Hematopoietic multipotent progenitor cell (in vitro differentiated cells): ENCODE measurements around the gene ASIC3. TPM values are rescaled to one million over a fixed set of nuclear protein-coding genes. Genes with fewer than 3 reads are reported as not detected.

ENCODE experiments used
- DNase-seq, 3 donors: peaks; one replicate each; pipeline ENCODE4 v3.0.0-alpha.2; 2011 to 2015; ENCODE audit warnings: low read depth in 2 of 3, low spot score in 2 of 3
- total RNA-seq: library from RNA; depleted of rRNA; stranded (reverse); fragments of >200 nt; gene quantifications from one replicate; pipeline ENCODE4 v1.2.3, GENCODE V29; 2012

ASIC3 gene
- total RNA-seq, 1 donor: 0.54 TPM

- DNase-seq: no peak
Observed at GRCh38 chr7:151069841-151070573, 21.7 kb downstream of the ASIC3 start.

- DNase-seq: no peak
Observed at GRCh38 chr7:151070574-151070960, 22.2 kb downstream of the ASIC3 start.

GRCh38 chr7:151071032-151071866 lies 22.9 kb downstream of the ASIC3 start:
- no peak for DNase-seq

- DNase-seq: no peak
Observed at GRCh38 chr7:151073990-151074389, 25.7 kb downstream of the ASIC3 start.

- no peak for DNase-seq
Observed at GRCh38 chr7:151074817-151075661, 26.7 kb downstream of the ASIC3 start.

GRCh38 chr7:151075662-151075971 lies 27.3 kb downstream of the ASIC3 start:
- DNase-seq: no peak

GRCh38 chr7:151075978-151076426 lies 27.7 kb downstream of the ASIC3 start:
- DNase-seq: no peak

GRCh38 chr7:151076863-151077704 lies 28.8 kb downstream of the ASIC3 start:
- DNase-seq: peak in 2 of 3 donors; percentile 19 to 33

- DNase-seq: no peak
Observed at GRCh38 chr7:151077705-151078232, 29.4 kb downstream of the ASIC3 start.

GRCh38 chr7:151078233-151079040 lies 30.1 kb downstream of the ASIC3 start:
- DNase-seq: no peak

GRCh38 chr7:151079199-151079910 lies 31.0 kb downstream of the ASIC3 start:
- no peak for DNase-seq

- peak in 1 of 3 donors; percentile 32 for DNase-seq
Observed at GRCh38 chr7:151080067-151080521, 31.8 kb downstream of the ASIC3 start.

- peak in 2 of 3 donors; percentile 84 to 90 for DNase-seq
Observed at GRCh38 chr7:151080522-151081169, 32.3 kb downstream of the ASIC3 start, which contains the start of gene FASTK. TSS of gene FASTK (minus strand) at chr7:151080809. CDS start at chr7:151080766, 43 bp downstream.

- no peak for DNase-seq
Observed at GRCh38 chr7:151081170-151082101, 33.1 kb downstream of the ASIC3 start.

- no peak for DNase-seq
Observed at GRCh38 chr7:151082141-151083070, 34.1 kb downstream of the ASIC3 start.
